ENCODE measurements around the gene SAXO1.
"Not testable (repeated sequence)": the region's sequence is repeated elsewhere in the genome, so short reads cannot be mapped to it uniquely, and the experiment has no call there.

SAXO1 gene

GRCh38 chr9:18970393-18970792, 62.6 kb downstream of the SAXO1 start:
- DNase-seq (ENCODE audit: low read depth): no peak

- no peak for DNase-seq (ENCODE audit: low read depth)
Measured at GRCh38 chr9:18969128-18969527, 63.9 kb downstream of the SAXO1 start.

- no peak for DNase-seq (ENCODE audit: low read depth)
Measured at GRCh38 chr9:18955626-18956025, 77.4 kb downstream of the SAXO1 start.

- no peak for DNase-seq (ENCODE audit: low read depth)
Measured at GRCh38 chr9:18951936-18952335, 81.1 kb downstream of the SAXO1 start.

GRCh38 chr9:18947892-18948339, 85.1 kb downstream of the SAXO1 start:
- DNase-seq (ENCODE audit: low read depth): no peak

GRCh38 chr9:18942801-18943200, 90.2 kb downstream of the SAXO1 start:
- DNase-seq (ENCODE audit: low read depth): no peak

- no peak for DNase-seq (ENCODE audit: low read depth)
Measured at GRCh38 chr9:18941060-18941740, 91.8 kb downstream of the SAXO1 start.

- DNase-seq (ENCODE audit: low read depth): no peak
Measured at GRCh38 chr9:18939943-18940342, 93.1 kb downstream of the SAXO1 start.

GRCh38 chr9:18936094-18936871, 96.7 kb downstream of the SAXO1 start:
- no peak for DNase-seq (ENCODE audit: low read depth)

GRCh38 chr9:18935541-18935940, 97.5 kb downstream of the SAXO1 start:
- DNase-seq (ENCODE audit: low read depth): no peak

- not testable (repeated sequence) for DNase-seq (ENCODE audit: low read depth)
Measured at GRCh38 chr9:18930611-18931010, 102.4 kb downstream of the SAXO1 start.

GRCh38 chr9:18928711-18929110, 104.3 kb downstream of the SAXO1 start:
- DNase-seq (ENCODE audit: low read depth): no peak

- DNase-seq (ENCODE audit: low read depth): no peak
Measured at GRCh38 chr9:18926513-18926912, 106.5 kb downstream of the SAXO1 start.

GRCh38 chr9:18925880-18926279, 107.1 kb downstream of the SAXO1 start:
- no peak for DNase-seq (ENCODE audit: low read depth)

- DNase-seq (ENCODE audit: low read depth): no peak
Measured at GRCh38 chr9:18923671-18924430, 109.2 kb downstream of the SAXO1 start.

GRCh38 chr9:18923167-18923566, 109.8 kb downstream of the SAXO1 start:
- DNase-seq (ENCODE audit: low read depth): no peak

GRCh38 chr9:18922161-18922885, 110.7 kb downstream of the SAXO1 start:
- no peak for DNase-seq (ENCODE audit: low read depth)

- peak; percentile 22 for DNase-seq (ENCODE audit: low read depth)
Measured at GRCh38 chr9:18921366-18922075, 111.5 kb downstream of the SAXO1 start.

GRCh38 chr9:18920141-18921084, 112.6 kb downstream of the SAXO1 start:
- no peak for DNase-seq (ENCODE audit: low read depth)

- no peak for DNase-seq (ENCODE audit: low read depth)
Measured at GRCh38 chr9:18911714-18912342, 121.2 kb downstream of the SAXO1 start.
